HTR-8/SVneo (cell line): ENCODE measurements around the gene MAP3K2.
A peak's percentile ranks its signal among the peaks of the same experiment; 100 is the strongest.

Experiments used
- DNase-seq: peaks from one replicate; pipeline ENCODE4 v3.0.0; 2011; ENCODE audit warnings: low spot score, mixed read lengths; ENCODE audit not compliant: insufficient read length
- FAIRE-seq: peaks from 2 replicates; lab custom pipeline; 2011; peaks lifted over from hg19 to GRCh38; lab: Jason Lieb, UNC

Gene MAP3K2, protein sequence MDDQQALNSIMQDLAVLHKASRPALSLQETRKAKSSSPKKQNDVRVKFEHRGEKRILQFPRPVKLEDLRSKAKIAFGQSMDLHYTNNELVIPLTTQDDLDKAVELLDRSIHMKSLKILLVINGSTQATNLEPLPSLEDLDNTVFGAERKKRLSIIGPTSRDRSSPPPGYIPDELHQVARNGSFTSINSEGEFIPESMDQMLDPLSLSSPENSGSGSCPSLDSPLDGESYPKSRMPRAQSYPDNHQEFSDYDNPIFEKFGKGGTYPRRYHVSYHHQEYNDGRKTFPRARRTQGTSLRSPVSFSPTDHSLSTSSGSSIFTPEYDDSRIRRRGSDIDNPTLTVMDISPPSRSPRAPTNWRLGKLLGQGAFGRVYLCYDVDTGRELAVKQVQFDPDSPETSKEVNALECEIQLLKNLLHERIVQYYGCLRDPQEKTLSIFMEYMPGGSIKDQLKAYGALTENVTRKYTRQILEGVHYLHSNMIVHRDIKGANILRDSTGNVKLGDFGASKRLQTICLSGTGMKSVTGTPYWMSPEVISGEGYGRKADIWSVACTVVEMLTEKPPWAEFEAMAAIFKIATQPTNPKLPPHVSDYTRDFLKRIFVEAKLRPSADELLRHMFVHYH

DNA sequence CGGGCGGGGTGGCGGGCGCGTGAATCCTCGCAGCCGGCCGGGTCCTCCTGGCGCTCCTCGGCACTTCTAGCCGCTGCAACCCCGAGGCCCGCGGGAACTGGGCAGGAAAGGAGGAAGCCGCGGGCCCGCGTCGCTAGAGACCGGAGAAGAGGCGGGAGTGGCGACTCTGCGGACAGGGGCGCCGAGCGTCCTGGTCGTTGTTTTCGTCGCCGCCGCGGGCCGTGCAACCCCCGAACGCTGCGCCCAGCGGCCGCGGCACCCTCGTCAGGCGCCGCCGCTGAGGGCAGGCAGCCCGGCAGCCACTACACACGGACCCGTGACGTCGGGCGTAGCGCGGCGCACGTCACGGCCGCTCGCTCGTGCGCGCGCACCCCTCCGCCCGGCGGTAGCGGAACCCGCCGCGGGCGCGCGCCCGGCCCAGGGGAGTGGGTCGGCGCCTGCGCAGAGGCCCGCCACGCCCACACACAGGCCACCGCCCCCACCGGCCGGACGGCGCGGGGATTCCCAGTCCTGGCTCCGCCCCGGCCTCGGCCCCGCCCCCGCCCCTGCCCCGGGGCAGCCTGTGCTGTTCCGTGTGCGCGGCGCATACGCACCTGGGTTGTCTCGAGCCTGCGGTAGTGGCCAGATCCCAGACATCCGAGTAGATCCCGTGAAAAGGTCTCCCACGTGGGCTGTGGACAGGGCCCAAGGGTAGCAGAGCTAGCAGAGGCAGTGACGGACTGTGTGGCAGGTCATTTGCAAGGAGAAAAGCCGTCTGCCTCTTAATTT, at the start of gene MAP3K2:
Gene MAP3K2 (minus strand): TSS at position 321 of the 768 bp plus-strand sequence. CDS start 44,846 bp downstream, outside the sequence.
- DNase-seq: peak; percentile 96
- peak; percentile 98 for FAIRE-seq

DNA sequence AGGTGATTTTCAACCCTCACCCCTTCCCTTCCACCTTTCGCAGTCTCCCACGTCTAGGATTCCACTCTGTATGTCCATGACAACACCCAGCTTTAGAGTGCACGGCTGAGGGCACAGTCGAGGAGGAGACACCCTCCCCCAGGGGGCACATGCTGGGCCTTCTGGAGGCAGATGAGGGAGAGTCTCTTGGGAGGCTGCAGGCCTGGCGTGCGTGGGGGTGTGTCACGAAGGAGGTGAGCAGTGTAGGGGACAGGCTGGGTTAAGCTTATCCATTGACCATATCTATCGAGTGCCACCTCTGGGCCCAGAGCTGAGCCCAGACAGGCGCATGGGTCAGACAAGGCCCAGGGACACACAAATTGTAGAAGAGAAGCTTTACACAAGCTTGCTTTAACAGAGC, 49.3 kb upstream of the MAP3K2 start:
- DNase-seq: no peak
- FAIRE-seq: no peak

DNA sequence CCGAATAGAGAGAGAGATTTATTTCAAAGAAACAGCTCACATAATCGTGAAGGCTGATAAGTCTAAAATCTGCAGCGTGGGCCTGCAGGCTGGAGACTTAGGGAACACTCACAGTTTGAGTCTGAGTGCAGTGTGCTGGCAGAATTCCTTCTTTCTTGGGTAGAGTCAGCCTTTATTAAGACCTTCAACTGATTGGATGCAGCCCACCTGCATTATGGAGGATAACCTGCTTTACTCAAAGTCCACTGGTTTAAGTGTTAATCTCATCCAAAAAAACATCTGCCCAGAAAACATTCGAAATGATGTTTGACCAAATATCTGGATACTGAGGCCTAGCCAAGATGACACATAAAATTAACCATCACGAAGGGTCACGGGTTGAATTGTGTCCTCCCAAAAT, 46.7 kb upstream of the MAP3K2 start:
- DNase-seq (no peak), FAIRE-seq (no peak)

DNA sequence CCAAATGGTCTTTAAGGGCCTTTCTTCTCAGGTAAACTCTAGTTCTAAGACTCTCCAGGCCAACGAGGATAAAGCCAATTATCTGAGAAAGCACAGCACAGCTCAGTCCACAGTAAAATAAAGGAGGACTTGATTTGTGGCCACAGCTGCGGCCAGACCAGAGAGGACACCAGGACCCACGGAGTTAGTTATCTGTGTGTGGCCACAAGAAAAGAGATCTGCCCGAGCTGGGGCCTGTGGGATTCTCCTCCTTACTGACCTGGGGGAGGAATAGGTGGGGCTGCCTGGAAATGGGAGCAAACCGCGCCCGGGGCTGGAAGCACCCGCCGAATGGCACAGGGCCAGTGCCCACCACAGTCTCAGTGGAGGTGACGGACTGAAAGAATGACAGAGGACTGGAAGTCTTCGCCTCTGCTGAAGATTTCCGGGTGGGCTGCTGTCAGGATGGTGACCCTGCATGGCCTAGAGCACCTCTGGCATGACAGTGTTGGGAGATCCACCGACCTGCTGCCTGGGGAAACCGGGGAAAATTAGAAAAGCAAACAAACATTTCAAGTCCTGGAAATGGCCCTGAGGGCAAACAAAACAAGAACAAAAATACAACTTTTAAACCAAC, 43.7 kb upstream of the MAP3K2 start:
- DNase-seq (no peak), FAIRE-seq (no peak)

DNA sequence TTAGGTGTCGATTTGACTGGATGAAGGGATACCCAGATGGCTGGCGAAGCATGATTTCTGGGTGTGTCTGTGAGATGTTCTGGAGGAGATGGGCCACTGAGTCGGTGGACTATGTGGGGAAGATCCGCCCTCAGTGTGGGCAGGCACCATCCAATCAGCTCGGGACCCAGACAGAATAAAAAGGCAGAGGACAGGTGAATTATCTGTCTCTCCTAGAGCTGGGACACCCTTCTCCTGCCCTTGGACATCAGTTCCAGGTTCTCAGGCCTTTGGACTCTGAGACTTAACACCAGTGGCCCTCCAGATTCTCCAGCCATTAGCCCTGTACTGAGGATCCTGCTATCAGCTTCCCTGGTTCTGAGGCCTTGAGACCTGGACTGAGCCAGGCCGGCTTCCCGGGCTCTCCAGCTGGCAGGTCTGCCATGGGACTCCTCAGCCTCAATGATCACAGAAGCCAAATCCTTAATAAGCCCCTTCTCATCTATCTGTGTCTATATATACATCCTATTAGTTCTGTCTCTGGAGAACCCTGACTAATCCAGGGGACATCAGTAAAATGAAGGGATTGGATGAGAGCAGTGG, 42.2 kb upstream of the MAP3K2 start:
- no peak for DNase-seq
- FAIRE-seq: no peak

DNA sequence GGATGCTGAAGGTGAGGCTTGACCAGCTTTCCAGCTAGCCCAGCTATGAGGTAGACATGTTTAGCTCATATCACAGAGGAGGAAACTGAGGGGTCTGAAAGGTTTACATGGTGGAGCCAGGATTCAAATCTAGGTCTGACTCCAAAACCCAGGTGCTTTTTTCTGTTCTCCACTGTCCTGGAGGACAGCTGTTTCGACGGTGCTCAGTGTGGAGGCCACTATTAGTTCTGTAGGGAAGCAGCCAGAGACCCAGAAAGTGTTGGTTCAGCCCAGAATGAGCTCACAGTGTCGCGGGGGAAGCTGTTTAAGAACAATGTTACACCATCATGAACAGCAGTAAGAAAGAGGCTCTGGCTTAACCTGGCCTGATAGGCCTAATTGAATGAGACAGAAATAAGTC, 41.5 kb upstream of the MAP3K2 start:
- no peak for FAIRE-seq
- no peak for DNase-seq

DNA sequence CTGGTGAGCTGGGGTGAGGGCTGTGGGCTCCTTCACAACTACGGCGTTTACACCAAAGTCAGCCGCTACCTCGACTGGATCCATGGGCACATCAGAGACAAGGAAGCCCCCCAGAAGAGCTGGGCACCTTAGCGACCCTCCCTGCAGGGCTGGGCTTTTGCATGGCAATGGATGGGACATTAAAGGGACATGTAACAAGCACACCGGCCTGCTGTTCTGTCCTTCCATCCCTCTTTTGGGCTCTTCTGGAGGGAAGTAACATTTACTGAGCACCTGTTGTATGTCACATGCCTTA, 41.0 kb upstream of the MAP3K2 start:
- FAIRE-seq (no peak), DNase-seq (no peak)

DNA sequence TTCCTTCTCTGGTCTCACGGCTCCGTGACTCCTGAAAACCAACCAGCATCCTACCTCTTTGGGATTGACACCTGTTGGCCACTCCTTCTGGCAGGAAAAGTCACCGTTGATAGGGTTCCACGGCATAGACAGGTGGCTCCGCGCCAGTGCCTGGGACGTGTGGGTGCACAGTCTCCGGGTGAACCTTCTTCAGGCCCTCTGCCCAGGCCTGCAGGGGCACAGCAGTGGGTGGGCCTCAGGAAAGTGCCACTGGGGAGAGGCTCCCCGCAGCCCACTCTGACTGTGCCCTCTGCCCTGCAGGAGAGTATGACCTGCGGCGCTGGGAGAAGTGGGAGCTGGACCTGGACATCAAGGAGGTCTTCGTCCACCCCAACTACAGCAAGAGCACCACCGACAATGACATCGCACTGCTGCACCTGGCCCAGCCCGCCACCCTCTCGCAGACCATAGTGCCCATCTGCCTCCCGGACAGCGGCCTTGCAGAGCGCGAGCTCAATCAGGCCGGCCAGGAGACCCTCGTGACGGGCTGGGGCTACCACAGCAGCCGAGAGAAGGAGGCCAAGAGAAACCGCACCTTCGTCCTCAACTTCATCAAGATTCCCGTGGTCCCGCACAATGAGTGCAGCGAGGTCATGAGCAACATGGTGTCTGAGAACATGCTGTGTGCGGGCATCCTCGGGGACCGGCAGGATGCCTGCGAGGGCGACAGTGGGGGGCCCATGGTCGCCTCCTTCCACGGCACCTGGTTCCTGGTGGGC, 40.5 kb upstream of the MAP3K2 start:
- DNase-seq (no peak), FAIRE-seq (no peak)

DNA sequence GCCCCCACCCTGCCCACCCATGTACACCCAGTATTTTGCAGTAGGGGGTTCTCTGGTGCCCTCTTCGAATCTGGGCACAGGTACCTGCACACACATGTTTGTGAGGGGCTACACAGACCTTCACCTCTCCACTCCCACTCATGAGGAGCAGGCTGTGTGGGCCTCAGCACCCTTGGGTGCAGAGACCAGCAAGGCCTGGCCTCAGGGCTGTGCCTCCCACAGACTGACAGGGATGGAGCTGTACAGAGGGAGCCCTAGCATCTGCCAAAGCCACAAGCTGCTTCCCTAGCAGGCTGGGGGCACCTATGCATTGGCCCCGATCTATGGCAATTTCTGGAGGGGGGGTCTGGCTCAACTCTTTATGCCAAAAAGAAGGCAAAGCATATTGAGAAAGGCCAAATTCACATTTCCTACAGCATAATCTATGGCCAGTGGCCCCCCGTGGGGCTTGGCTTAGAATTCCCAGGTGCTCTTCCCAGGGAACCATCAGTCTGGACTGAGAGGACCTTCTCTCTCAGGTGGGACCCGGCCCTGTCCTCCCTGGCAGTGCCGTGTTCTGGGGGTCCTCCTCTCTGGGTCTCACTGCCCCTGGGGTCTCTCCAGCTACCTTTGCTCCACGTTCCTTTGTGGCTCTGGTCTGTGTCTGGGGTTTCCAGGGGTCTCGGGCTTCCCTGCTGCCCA, 39.7 kb upstream of the MAP3K2 start:
- no peak for DNase-seq
- no peak for FAIRE-seq

DNA sequence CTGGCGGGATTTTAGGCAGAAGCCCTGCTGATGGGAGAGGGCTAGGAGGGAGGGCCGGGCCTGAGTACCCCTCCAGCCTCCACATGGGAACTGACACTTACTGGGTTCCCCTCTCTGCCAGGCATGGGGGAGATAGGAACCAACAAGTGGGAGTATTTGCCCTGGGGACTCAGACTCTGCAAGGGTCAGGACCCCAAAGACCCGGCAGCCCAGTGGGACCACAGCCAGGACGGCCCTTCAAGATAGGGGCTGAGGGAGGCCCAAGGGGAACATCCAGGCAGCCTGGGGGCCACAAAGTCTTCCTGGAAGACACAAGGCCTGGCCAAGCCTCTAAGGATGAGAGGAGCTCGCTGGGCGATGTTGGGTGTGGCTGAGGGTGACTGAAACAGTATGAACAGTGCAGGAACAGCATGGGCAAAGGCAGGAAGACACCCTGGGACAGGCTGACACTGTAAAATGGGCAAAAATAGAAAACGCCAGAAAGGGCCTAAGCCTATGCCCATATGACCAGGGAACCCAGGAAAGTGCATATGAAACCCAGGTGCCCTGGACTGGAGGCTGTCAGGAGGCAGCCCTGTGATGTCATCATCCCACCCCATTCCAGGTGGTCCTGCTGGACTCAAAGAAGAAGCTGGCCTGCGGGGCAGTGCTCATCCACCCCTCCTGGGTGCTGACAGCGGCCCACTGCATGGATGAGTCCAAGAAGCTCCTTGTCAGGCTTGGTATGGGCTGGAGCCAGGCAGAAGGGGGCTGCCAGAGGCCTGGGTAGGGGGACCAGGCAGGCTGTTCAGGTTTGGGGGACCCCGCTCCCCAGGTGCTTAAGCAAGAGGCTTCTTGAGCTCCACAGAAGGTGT, 39.0 kb upstream of the MAP3K2 start:
- DNase-seq (no peak), FAIRE-seq (no peak)

DNA sequence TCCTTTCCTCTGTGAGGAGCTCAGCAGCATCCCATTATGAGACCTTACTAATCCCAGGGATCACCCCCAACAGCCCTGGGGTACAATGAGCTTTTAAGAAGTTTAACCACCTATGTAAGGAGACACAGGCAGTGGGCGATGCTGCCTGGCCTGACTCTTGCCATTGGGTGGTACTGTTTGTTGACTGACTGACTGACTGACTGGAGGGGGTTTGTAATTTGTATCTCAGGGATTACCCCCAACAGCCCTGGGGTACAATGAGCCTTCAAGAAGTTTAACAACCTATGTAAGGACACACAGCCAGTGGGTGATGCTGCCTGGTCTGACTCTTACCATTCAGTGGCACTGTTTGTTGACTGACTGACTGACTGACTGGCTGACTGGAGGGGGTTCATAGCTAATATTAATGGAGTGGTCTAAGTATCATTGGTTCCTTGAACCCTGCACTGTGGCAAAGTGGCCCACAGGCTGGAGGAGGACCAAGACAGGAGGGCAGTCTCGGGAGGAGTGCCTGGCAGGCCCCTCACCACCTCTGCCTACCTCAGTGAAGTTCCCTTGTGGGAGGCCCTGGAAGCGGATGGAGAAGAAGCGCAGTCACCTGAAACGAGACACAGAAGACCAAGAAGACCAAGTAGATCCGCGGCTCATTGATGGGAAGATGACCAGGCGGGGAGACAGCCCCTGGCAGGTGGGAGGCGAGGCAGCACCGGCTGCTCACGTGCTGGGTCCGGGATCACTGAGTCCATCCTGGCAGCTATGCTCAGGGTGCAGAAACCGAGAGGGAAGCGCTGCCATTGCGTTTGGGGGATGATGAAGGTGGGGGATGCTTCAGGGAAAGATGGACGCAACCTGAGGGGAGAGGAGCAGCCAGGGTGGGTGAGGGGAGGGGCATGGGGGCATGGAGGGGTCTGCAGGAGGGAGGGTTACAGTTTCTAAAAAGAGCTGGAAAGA, 38.0 kb upstream of the MAP3K2 start:
- no peak for FAIRE-seq
- no peak for DNase-seq

DNA sequence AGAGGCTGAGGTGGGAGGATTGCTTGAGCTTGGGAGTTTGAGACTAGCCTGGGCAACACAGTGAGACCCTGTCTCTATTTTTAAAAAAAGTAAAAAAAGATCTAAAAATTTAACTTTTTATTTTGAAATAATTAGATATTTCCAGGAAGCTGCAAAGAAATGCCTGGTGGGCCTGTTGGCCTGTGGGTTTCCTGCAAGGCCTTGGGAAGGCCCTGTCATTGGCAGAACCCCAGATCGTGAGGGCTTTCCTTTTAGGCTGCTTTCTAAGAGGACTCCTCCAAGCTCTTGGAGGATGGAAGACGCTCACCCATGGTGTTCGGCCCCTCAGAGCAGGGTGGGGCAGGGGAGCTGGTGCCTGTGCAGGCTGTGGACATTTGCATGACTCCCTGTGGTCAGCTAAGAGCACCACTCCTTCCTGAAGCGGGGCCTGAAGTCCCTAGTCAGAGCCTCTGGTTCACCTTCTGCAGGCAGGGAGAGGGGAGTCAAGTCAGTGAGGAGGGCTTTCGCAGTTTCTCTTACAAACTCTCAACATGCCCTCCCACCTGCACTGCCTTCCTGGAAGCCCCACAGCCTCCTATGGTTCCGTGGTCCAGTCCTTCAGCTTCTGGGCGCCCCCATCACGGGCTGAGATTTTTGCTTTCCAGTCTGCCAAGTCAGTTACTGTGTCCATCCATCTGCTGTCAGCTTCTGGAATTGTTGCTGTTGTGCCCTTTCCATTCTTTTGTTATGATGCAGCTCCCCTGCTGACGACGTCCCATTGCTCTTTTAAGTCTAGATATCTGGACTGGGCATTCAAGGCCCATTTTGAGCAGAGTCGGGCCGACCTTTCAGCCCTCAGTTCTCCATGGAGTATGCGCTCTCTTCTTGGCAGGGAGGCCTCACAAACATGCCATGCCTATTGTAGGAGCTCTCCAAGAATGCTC, 37.1 kb upstream of the MAP3K2 start:
- DNase-seq (no peak), FAIRE-seq (no peak)

DNA sequence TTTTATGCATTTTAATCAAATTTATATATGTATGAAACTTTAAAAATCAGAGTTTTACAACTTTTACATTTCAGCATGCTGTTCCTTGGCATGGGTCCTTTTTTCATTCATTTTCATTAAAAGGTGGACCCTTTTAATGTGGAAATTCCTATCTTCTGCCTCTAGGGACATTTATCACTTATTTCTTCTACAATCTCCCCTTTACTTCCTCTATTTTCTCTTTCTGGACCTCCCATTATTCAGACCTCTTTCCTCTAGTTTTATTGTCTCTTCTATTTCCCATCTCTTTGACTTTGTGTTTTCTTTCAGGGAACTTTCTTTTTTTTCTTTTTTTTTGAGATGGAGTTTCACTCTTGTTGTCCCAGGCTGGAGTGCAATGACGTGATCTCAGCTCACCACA, 36.1 kb upstream of the MAP3K2 start:
- no peak for FAIRE-seq
- no peak for DNase-seq

DNA sequence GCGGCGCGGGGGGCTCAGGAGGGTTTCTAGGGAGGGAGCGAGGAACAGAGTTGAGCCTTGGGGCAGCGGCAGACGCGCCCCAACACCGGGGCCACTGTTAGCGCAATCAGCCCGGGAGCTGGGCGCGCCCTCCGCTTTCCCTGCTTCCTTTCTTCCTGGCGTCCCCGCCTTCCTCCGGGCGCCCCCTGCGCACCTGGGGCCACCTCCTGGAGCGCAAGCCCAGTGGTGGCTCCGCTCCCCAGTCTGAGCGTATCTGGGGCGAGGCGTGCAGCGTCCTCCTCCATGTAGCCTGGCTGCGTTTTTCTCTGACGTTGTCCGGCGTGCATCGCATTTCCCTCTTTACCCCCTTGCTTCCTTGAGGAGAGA, 35.7 kb upstream of the MAP3K2 start:
- FAIRE-seq (peak; percentile 16), DNase-seq (peak; percentile 25)

DNA sequence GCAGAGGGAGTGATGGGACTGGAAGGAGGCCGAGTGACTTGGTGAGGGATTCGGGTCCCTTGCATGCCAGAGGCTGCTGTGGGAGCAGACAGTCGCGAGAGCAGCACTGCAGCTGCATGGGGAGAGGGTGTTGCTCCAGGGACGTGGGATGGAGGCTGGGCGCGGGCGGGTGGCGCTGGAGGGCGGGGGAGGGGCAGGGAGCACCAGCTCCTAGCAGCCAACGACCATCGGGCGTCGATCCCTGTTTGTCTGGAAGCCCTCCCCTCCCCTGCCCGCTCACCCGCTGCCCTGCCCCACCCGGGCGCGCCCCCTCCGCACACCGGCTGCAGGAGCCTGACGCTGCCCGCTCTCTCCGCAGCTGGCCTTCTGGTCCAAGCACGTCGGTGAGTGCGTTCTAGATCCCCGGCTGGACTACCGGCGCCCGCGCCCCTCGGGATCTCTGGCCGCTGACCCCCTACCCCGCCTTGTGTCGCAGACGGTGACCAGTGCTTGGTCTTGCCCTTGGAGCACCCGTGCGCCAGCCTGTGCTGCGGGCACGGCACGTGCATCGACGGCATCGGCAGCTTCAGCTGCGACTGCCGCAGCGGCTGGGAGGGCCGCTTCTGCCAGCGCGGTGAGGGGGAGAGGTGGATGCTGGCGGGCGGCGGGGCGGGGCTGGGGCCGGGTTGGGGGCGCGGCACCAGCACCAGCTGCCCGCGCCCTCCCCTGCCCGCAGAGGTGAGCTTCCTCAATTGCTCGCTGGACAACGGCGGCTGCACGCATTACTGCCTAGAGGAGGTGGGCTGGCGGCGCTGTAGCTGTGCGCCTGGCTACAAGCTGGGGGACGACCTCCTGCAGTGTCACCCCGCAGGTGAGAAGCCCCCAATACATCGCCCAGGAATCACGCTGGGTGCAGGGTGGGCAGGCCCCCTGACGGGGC, 35.0 kb upstream of the MAP3K2 start:
- FAIRE-seq (peak; percentile 63), DNase-seq (no peak)
